GM21390 (cell line): ENCODE data around the gene CAMTA1.

Experiments used
- ATAC-seq: cut with Tn5 transposase; IDR thresholded peaks from one replicate; pipeline ENCODE4 v1.9.1; 2021; ENCODE audit not compliant: unreplicated experiment

Gene CAMTA1

GRCh38 chr1:7536891-7537591 is 751.8 kb downstream of the CAMTA1 start:
- ATAC-seq = no peak

- no peak for ATAC-seq
Observed at GRCh38 chr1:7538033-7538432, 752.8 kb downstream of the CAMTA1 start.

- ATAC-seq = no peak
Observed at GRCh38 chr1:7538849-7539768, 753.9 kb downstream of the CAMTA1 start.

- no peak for ATAC-seq
Observed at GRCh38 chr1:7539769-7540175, 754.5 kb downstream of the CAMTA1 start.

GRCh38 chr1:7540816-7541215 is 755.6 kb downstream of the CAMTA1 start:
- ATAC-seq = no peak

- ATAC-seq = no peak
Observed at GRCh38 chr1:7541629-7542028, 756.4 kb downstream of the CAMTA1 start.

- no peak for ATAC-seq
Observed at GRCh38 chr1:7543718-7544090, 758.5 kb downstream of the CAMTA1 start.

- ATAC-seq = no peak
Observed at GRCh38 chr1:7549277-7550161, 764.3 kb downstream of the CAMTA1 start.

GRCh38 chr1:7550261-7550865 is 765.1 kb downstream of the CAMTA1 start:
- ATAC-seq = no peak

GRCh38 chr1:7550981-7551380 is 765.7 kb downstream of the CAMTA1 start:
- ATAC-seq = no peak

- no peak for ATAC-seq
Observed at GRCh38 chr1:7551442-7551841, 766.2 kb downstream of the CAMTA1 start.

GRCh38 chr1:7552402-7552801 is 767.1 kb downstream of the CAMTA1 start:
- no peak for ATAC-seq

- ATAC-seq = no peak
Observed at GRCh38 chr1:7553042-7553690, 767.9 kb downstream of the CAMTA1 start.

- no peak for ATAC-seq
Observed at GRCh38 chr1:7554385-7555235, 769.4 kb downstream of the CAMTA1 start.

- no peak for ATAC-seq
Observed at GRCh38 chr1:7555391-7556185, 770.3 kb downstream of the CAMTA1 start.

GRCh38 chr1:7557301-7557891 is 772.1 kb downstream of the CAMTA1 start:
- no peak for ATAC-seq

GRCh38 chr1:7558041-7558461 is 772.8 kb downstream of the CAMTA1 start:
- ATAC-seq = no peak

- no peak for ATAC-seq
Observed at GRCh38 chr1:7558481-7558880, 773.2 kb downstream of the CAMTA1 start.
